GM23338 (cell line): ENCODE results near the gene FAM131A. TPM values are rescaled to one million over a fixed set of nuclear protein-coding genes. Genes with fewer than 3 reads are reported as not detected.

Experiments used
- ATAC-seq: fragments of 200-7000 bp; cut with Tn5 transposase; 3 replicates; pipeline ENCODE4 v1.9.1; 2020
- DNase-seq: peaks from one replicate; pipeline ENCODE4 v3.0.0-alpha.2; 2015; ENCODE audit warnings: low spot score
- H2AFZ ChIP-seq: fragments of 200-600 bp; sonication (generic); 2 replicates; pipeline ENCODE4 v1.8.0; 2016; ENCODE audit warnings: antibody characterized with exemption, mild to moderate bottlenecking, moderate library complexity
- H3F3A ChIP-seq: fragments of 200-600 bp; sonication (generic); replicated peaks from 2 replicates; pipeline ENCODE4 v1.8.0; 2017; ENCODE audit warnings: antibody characterized with exemption, mixed run types, low read depth
- H3K27ac ChIP-seq: fragments of 200-600 bp; sonication (generic); 2 replicates; pipeline ENCODE4 v1.6.1; 2016; ENCODE audit warnings: low read depth
- H3K27me3 ChIP-seq: fragments of 200-600 bp; sonication (generic); 2 replicates; pipeline ENCODE4 v1.8.0; 2016; ENCODE audit warnings: mild to moderate bottlenecking, mixed run types, moderate library complexity; ENCODE audit not compliant: insufficient read depth
- H3K36me3 ChIP-seq: fragments of 200-600 bp; sonication (generic); 2 replicates; pipeline ENCODE4 v1.8.0; 2016; ENCODE audit warnings: mild to moderate bottlenecking; ENCODE audit not compliant: insufficient read depth
- H3K4me1 ChIP-seq: fragments of 200-600 bp; sonication (generic); 2 replicates; pipeline ENCODE4 v1.8.0; 2016; ENCODE audit warnings: mild to moderate bottlenecking, moderate library complexity; ENCODE audit not compliant: insufficient read depth
- H3K4me2 ChIP-seq: fragments of 200-600 bp; sonication (generic); 2 replicates; pipeline ENCODE4 v1.7.1; 2017; ENCODE audit warnings: mixed run types
- H3K4me3 ChIP-seq: fragments of 200-600 bp; sonication (generic); 2 replicates; pipeline ENCODE4 v1.6.1; 2016; ENCODE audit warnings: mixed run types
- H3K79me2 ChIP-seq: fragments of 200-600 bp; sonication (generic); replicated peaks from 2 replicates; pipeline ENCODE4 v1.8.0; 2017; ENCODE audit warnings: mild to moderate bottlenecking; ENCODE audit not compliant: insufficient read depth
- H3K9me2 ChIP-seq: fragments of 200-600 bp; sonication (generic); 2 replicates; pipeline ENCODE4 v1.8.0; 2017; ENCODE audit not compliant: insufficient read depth
- H4K20me1 ChIP-seq: fragments of 200-600 bp; sonication (generic); replicated peaks from 2 replicates; pipeline ENCODE4 v1.8.0; 2017; ENCODE audit warnings: mild to moderate bottlenecking; ENCODE audit not compliant: insufficient read depth
- H3K27ac Mint-ChIP-seq: 2 replicates; pipeline ENCODE4 v1.8.0; 2020; ENCODE audit warnings: inconsistent platforms, mild to moderate bottlenecking, moderate library complexity, mixed read lengths
- H3K27me3 Mint-ChIP-seq: 3 replicates; pipeline ENCODE4 v1.8.0; 2022; ENCODE audit warnings: low read depth, mild to moderate bottlenecking, moderate library complexity, mixed read lengths, inconsistent platforms; ENCODE audit not compliant: insufficient read depth, poor library complexity
- H3K36me3 Mint-ChIP-seq: 3 replicates; pipeline ENCODE4 v1.8.0; 2021; ENCODE audit warnings: low read depth, mild to moderate bottlenecking, inconsistent platforms, moderate library complexity, mixed read lengths
- H3K4me1 Mint-ChIP-seq: 3 replicates; pipeline ENCODE4 v1.8.0; 2020; ENCODE audit warnings: mild to moderate bottlenecking, inconsistent platforms, mixed read lengths
- H3K4me3 Mint-ChIP-seq: 3 replicates; pipeline ENCODE4 v1.8.0; 2021; ENCODE audit warnings: moderate library complexity, mild to moderate bottlenecking, inconsistent platforms, mixed read lengths
- H3K9me3 Mint-ChIP-seq: 3 replicates; pipeline ENCODE4 v1.8.0; 2020; ENCODE audit warnings: moderate library complexity, mild to moderate bottlenecking, inconsistent platforms, mixed read lengths
- CREB1 ChIP-seq: fragments of 250-450 bp; sonication (Bioruptor Pico); IDR thresholded peaks from 2 replicates; pipeline ENCODE4 v1.5.0; 2020; ENCODE audit warnings: low read depth, mild to moderate bottlenecking, moderate library complexity
- CTCF ChIP-seq, 2 experiments: fragments of 200-600 bp in 1 of 2; sonication (generic) in 1 of 2; conservative IDR thresholded peaks; 2 replicates each; pipeline versions ENCODE4 v1.5.1 to v1.6.1; 2016 to 2017; ENCODE audit warnings: antibody characterized with exemption in 2 of 2, low read depth in 2 of 2, mild to moderate bottlenecking in 2 of 2, moderate library complexity in 1 of 2
- ETS1 ChIP-seq: IDR thresholded peaks from 2 replicates; pipeline ENCODE4 v1.6.1; 2016; ENCODE audit warnings: antibody characterized with exemption
- EZH2 ChIP-seq: fragments of 200-600 bp; sonication (generic); IDR thresholded peaks from one replicate; pipeline ENCODE4 v1.8.0; 2017; ENCODE audit warnings: antibody characterized with exemption, mild to moderate bottlenecking, low read depth; ENCODE audit not compliant: unreplicated experiment
- EZH2phosphoT487 ChIP-seq: fragments of 200-600 bp; sonication (generic); IDR thresholded peaks from one replicate; pipeline ENCODE4 v1.8.1; 2018; ENCODE audit warnings: antibody characterized with exemption; ENCODE audit not compliant: unreplicated experiment
- JUNB ChIP-seq: IDR thresholded peaks from one replicate; pipeline ENCODE4 v1.6.1; 2016; ENCODE audit warnings: antibody characterized with exemption; ENCODE audit not compliant: unreplicated experiment
- NANOG ChIP-seq: IDR thresholded peaks from 2 replicates; pipeline ENCODE4 v1.6.1; 2016; ENCODE audit warnings: antibody characterized with exemption, borderline replicate concordance
- POLR2AphosphoS5 ChIP-seq: IDR thresholded peaks from 2 replicates; pipeline ENCODE4 v1.6.1; 2016; ENCODE audit warnings: antibody characterized with exemption, low read depth
- REST ChIP-seq: IDR thresholded peaks from one replicate; pipeline ENCODE4 v1.6.1; 2018; ENCODE audit warnings: antibody characterized with exemption; ENCODE audit not compliant: unreplicated experiment
- STAT1 ChIP-seq: IDR thresholded peaks from one replicate; pipeline ENCODE4 v1.6.1; 2016; ENCODE audit warnings: antibody characterized with exemption; ENCODE audit not compliant: unreplicated experiment
- ZNF114 ChIP-seq: fragments of 250-450 bp; sonication (Bioruptor Pico); IDR thresholded peaks from 2 replicates; pipeline ENCODE4 v1.5.0; 2020; ENCODE audit warnings: mild to moderate bottlenecking, moderate library complexity
- ZNF331 ChIP-seq: fragments of 250-450 bp; sonication (Bioruptor Pico); IDR thresholded peaks from 2 replicates; pipeline ENCODE4 v1.5.0; 2020; ENCODE audit warnings: low read depth, mild to moderate bottlenecking, moderate library complexity
- ZNF462 ChIP-seq: fragments of 250-450 bp; sonication (Bioruptor Pico); IDR thresholded peaks from 2 replicates; pipeline ENCODE4 v1.5.0; 2020; ENCODE audit warnings: mild to moderate bottlenecking, moderate library complexity
- polyA plus RNA-seq: library from polyadenylated mRNA; unstranded; fragments of >200 nt; fragmentation: Nextera tagmentation; extraction: Ambion mirVana; gene quantifications from 2 replicates; pipeline ENCODE4 v1.2.1, GENCODE V29; 2016
- total RNA-seq: library from RNA; depleted of rRNA; stranded (reverse); fragments of >200 nt; shearing (Covaris generic); gene quantifications from 2 replicates; pipeline ENCODE4 v1.2.3, GENCODE V29; 2014

Gene FAM131A
- total and polyA plus RNA-seq, 2 experiments from 2014 or later: 6.7 to 31.8 TPM

GRCh38 chr3:184291738-184292445, 45.5 kb upstream of the FAM131A start:
- no peak for ATAC-seq
- H3K4me3 ChIP-seq: no peak overlapping the region

More at GRCh38 chr3:184291738-184292445, 45.5 kb upstream of the FAM131A start:
- no peaks in the 10 kb centered on the region for H3K27me3 ChIP-seq
- H3K27me3 Mint-ChIP-seq: peaks cover 8% of the 10 kb centered on the region
- no peaks in the 10 kb centered on the region for H3K36me3 Mint-ChIP-seq
- DNase-seq: no peak
- H3K27ac Mint-ChIP-seq: no peak overlapping the region
- H3K4me1 ChIP-seq: no peaks in the 10 kb centered on the region
- H3F3A ChIP-seq: no peaks in the 10 kb centered on the region
- no peaks in the 10 kb centered on the region for H3K36me3 ChIP-seq
- no peaks in the 10 kb centered on the region for H3K9me2 ChIP-seq
- H3K4me3 Mint-ChIP-seq: no peak overlapping the region
- no peak overlapping the region for H2AFZ ChIP-seq
- no peaks in the 10 kb centered on the region for H4K20me1 ChIP-seq
- TF ChIP-seq CREB1 (no peak), STAT1 (no peak), NANOG (no peak), EZH2 (no peak), REST (no peak), ZNF462 (CRISPR knock-in tag) (no peak), EZH2phosphoT487 (no peak), CTCF (conservative IDR thresholded peaks at IDR 0.05; ENCODE audit: low read depth in 2 of 2) (no peak), JUNB (no peak), ZNF331 (no peak), ETS1 (no peak), ZNF114 (no peak), POLR2AphosphoS5 (no peak)
- H3K27ac ChIP-seq: no peak overlapping the region
- no peaks in the 10 kb centered on the region for H3K9me3 Mint-ChIP-seq
- H3K79me2 ChIP-seq: no peaks in the 10 kb centered on the region
- H3K4me2 ChIP-seq: no peak overlapping the region
- 0 out of 3 replicates have a peak, but pooled peaks cover 2% of the 10 kb centered on the region for H3K4me1 Mint-ChIP-seq
